HL-60 (cell line): ENCODE data around the gene TPPP.

Experiments
- DNase-seq, 2 experiments: peaks; one replicate each; pipeline ENCODE4 v3.0.0-alpha.2; 2010 to 2020; ENCODE audit warnings: low read depth in 1 of 2, low spot score in 1 of 2
- H3K27ac ChIP-seq: fragments of 250-450 bp; sonication (Bioruptor Pico); replicated peaks from 2 replicates; pipeline ENCODE4 v1.5.1; 2020; ENCODE audit warnings: mild to moderate bottlenecking, moderate library complexity
- H3K27me3 ChIP-seq: fragments of 250-450 bp; sonication (Bioruptor Pico); 2 replicates; pipeline ENCODE4 v1.5.1; 2021; ENCODE audit warnings: mild to moderate bottlenecking, moderate library complexity; ENCODE audit not compliant: insufficient read depth, poor library complexity, severe bottlenecking
- H3K4me3 ChIP-seq: replicated peaks from 2 replicates; pipeline ENCODE4 v1.5.1; 2011; ENCODE audit warnings: mild to moderate bottlenecking, control low read depth, low read length; ENCODE audit not compliant: insufficient read depth
- CTCF ChIP-seq: IDR thresholded peaks from one replicate; pipeline ENCODE4 v1.5.1; 2011; ENCODE audit warnings: low read length, control low read depth, inconsistent platforms; ENCODE audit not compliant: insufficient read depth
- GABPA ChIP-seq: IDR thresholded peaks from 2 replicates; pipeline ENCODE4 v1.6.1; 2012; ENCODE audit warnings: low read depth
- POLR2AphosphoS5 ChIP-seq: IDR thresholded peaks from 2 replicates; pipeline ENCODE4 v1.6.1; 2012; ENCODE audit warnings: low read depth
- REST ChIP-seq: IDR thresholded peaks from 2 replicates; pipeline ENCODE4 v1.6.1; 2012; ENCODE audit warnings: low read depth; ENCODE audit not compliant: insufficient replicate concordance
- SPI1 ChIP-seq: IDR thresholded peaks from 2 replicates; pipeline ENCODE4 v1.6.1; 2012; ENCODE audit warnings: low read depth, mild to moderate bottlenecking, borderline replicate concordance

TPPP gene

GRCh38 chr5:652773-653350, 40.3 kb downstream of the TPPP start:
- Histone ChIP-seq H3K27me3 (no peaks in the 10 kb centered on the region), H3K4me3 (no peak overlapping the region), H3K27ac (no peak overlapping the region)
- TF ChIP-seq SPI1, result no peak
- no peak for DNase-seq

GRCh38 chr5:652023-652515, 41.1 kb downstream of the TPPP start:
- TF ChIP-seq GABPA, result no peak
- Histone ChIP-seq H3K4me3 (no peak overlapping the region), H3K27me3 (no peaks in the 10 kb centered on the region), H3K27ac (no peak overlapping the region)
- DNase-seq, result no peak

- no peak overlapping the region for H3K27ac ChIP-seq
- no peak for DNase-seq
- no peaks in the 10 kb centered on the region for H3K27me3 ChIP-seq
- H3K4me3 ChIP-seq, result no peak overlapping the region
- TF ChIP-seq GABPA, result no peak
Observed at GRCh38 chr5:651296-652022, 41.7 kb downstream of the TPPP start.

- Histone ChIP-seq H3K27me3 (no peaks in the 10 kb centered on the region), H3K27ac (no peak overlapping the region), H3K4me3 (no peak overlapping the region)
- no peak for DNase-seq
- no peak for TF ChIP-seq POLR2AphosphoS5
- TF ChIP-seq REST, result no peak
- no peak for TF ChIP-seq GABPA
- TF ChIP-seq CTCF, result no peak
- no peak for TF ChIP-seq SPI1
Observed at GRCh38 chr5:647727-648126, 45.4 kb downstream of the TPPP start.

GRCh38 chr5:647311-647710, 45.8 kb downstream of the TPPP start:
- Histone ChIP-seq H3K27ac (no peak overlapping the region), H3K27me3 (no peaks in the 10 kb centered on the region), H3K4me3 (no peak overlapping the region)
- no peak for TF ChIP-seq CTCF
- no peak for TF ChIP-seq REST
- TF ChIP-seq POLR2AphosphoS5, result no peak
- TF ChIP-seq SPI1, result no peak
- TF ChIP-seq GABPA, result no peak
- no peak for DNase-seq
